HG03135 (cell line): ENCODE results near the gene XYLT1.

ENCODE experiments used
- ATAC-seq: cut with Tn5 transposase; IDR thresholded peaks from one replicate; pipeline ENCODE4 v1.9.1; 2021; ENCODE audit warnings: mild to moderate bottlenecking, moderate library complexity; ENCODE audit not compliant: unreplicated experiment

Gene XYLT1

DNA sequence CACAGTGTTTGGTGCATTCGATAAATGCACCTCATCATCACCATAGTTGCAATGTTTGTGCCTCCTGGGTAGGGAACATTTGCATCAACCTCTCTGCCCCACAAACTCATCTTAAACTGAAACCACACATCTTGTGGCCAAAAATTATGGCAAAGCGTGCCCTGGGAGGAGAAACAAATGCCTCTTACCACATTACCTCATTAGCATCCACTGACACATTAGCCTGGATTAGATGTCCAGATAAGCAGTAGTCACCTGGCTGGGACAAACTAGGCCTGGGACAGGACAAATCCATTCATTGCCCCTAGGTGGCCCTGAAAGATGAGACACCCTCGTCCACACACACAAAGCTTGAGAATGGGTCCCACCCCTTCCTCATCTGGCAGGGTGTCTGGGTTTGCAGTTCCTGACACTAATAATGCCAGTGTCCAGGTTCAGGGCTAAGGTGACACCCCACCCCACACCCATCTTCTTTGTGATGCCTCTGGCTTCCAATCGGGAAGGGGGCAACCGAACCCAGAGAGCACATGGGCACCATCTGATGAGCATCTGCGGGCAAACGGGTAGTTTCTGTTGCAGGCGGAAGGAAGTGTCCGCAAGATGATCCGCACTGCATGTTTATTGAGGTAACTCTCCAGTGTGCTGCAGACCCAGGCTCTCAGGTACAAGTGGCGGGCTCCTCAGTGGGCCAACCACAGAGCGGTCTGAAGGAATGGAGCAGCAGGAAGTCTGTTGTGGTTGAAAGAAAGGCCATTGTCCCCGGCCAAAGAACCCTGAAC lies 8.6 kb downstream of the XYLT1 start:
- no peak for ATAC-seq

DNA sequence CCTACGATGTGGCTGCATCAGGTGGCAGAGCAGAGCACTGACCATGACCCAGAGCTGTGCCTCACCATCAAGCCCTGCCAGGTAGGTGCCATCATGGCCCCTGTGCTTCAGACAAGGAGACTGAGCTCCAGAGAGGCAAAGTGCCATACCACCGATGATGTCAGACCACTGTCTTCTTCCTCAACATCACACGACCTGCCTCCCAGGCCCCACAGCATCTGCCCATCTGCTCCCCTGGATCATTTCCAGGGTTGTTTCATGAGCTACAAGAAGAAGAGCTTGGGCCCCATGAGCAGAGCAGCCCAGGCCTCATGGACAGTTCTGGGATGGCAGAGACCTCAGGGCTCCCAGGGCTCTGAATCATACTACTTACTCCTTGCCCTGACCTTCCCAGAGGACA lies 9.9 kb downstream of the XYLT1 start:
- ATAC-seq: no peak

DNA sequence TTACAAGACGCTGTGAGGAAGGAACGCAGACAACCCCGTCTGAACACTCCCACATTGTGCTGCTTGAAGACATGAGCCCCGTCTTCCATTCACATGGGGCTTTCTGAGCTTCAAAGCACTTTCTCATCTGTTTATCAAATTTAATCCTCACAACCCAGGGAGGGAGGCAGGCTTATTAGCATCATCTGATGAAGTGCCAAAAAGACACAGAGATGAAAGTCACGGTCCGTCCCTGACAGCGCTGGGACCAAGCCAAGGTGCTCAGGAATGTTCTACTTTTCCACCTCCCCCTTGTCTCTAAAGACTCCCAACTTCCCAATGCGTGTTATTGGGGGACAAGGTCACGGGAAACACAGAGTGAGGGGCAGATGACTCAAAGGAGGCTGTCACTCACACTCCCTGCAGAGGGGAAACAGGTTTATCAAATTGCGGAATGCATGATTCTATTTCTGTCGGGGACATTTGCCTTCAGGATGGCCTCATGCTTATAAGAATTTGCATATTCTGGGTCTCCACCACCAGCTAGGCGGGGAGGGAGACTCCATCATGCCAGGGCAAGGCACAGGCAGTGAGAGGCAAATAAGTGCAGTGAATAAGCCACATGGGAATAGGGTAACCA lies 10.7 kb downstream of the XYLT1 start:
- no peak for ATAC-seq

DNA sequence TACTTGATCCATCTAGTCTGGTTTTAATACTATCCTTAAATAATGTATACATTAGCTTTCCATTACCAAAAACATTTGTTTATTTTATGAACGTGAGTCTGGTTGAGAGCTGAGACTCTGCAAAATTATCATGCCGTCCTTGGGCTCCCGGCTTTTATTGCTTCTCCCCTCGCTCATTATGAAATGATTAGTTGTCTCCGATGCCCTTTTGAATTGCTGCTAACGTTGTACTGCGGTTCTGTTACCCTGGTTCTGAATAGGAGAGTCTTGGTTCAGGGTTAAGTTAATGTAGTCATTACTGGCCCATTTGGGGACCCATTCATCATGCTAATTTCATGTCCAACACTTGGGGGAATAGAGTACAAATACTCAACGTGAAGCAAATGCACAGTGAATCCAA lies 12.8 kb downstream of the XYLT1 start:
- no peak for ATAC-seq

DNA sequence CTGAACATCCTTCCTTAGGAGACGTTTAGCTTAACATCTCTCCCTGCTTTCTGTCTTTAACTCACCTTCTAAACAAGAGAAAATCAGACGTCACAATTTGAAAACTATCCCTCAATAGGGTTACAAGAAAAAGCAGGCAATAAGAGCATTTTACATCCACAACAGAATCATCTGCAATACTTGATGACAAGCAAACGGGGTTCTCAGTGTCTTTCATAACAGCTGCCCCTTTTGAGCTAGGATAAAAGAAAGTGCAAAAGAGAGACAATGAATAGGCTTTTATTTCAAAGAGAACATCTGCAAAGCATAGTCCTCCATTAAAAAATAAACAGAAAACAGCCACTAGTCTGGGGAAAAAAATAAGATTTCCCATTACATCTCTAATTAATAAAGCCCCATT lies 13.2 kb downstream of the XYLT1 start:
- ATAC-seq: no peak

DNA sequence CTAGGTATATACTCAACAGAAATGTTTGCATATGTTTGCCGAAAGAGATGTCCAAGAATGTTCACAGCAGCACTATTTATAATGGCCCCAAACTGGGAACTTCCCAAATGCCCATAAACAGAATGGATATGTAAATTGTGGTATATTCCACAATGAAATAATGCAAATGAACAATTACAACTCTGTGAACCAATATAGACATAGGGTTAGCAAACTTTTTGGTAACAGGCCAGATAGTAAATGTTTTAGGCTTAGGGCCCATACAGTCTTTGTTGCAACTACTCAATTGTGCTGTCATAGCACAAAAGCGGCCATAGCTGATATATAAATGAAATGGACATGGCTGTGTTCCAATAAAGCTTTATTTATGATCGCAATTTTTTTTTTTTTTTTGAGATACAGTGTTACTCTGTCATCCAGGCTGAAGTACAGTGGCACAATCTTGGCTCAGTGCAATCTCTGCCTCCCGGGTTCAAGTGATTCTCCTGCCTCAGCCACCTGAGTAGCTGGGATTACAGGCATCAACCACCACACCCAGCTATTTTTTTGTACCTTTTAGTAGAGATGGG lies 16.5 kb downstream of the XYLT1 start:
- ATAC-seq: no peak

DNA sequence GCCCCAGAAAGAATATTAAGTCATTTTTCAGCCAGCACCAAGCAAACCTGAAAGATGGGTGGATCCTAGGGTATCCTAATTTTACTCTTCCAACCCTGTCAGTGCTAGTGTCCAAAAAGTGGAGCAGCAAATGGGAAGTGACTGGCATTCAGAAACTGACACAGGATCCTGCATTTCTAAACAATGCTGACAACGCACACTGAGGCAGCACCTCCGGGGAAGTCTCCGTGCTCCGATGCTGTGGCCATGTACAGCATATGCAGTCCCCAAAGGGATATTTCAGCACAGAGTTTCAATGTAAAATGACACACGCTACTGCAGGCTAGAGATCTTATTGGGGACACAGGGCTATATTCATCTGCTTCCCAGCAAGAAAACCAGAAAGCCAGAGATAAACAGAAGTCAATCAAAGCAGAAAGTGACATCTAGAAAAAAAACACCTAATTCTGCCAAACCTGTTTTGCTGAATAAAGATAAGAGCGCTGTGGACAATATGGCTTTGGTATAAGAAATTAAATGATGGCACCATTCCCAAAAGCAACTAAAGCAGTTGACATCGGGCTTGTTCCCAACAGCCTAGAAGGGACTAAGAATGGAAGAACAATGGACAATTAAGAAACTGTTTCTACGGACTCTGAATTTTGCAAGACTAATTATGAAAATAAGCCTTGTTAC lies 17.3 kb downstream of the XYLT1 start:
- ATAC-seq: no peak

DNA sequence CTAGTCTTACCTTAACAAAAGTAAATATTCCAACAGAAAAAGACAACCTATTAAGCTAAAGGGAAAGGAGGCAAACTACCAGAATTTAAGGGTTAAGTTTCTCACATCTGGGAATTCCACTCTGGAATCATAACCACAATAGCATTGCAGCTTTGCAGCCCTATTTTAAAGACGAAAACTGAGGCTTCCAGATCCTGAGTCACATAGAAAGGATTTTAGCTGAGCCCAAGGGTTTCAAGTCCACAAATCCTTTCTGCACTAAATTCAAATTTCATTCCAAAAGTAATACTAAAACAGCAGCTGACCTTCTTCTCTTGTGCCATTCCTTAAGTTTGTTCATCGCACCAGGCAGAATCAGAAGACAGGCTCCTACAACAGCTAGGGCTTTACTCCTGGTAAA lies 17.8 kb downstream of the XYLT1 start:
- ATAC-seq: no peak

DNA sequence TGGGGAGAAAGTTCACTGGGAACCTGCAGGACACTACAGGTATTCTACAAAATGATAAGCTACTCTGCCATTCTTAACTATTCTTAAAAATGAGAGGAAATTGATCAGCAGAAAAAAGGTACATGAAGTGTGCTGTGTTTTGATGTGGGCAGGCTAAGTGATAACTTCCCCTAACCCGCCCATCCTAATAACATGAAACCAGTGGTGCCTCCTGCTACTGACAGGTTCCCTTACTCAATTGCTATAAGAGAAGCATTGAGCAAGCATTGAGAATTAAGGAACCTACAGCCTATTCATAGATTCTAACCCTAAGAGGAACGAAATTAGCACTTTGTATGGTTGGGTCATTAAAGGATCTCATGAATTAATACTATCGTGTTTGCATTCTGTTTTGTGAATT lies 18.9 kb downstream of the XYLT1 start:
- no peak for ATAC-seq

DNA sequence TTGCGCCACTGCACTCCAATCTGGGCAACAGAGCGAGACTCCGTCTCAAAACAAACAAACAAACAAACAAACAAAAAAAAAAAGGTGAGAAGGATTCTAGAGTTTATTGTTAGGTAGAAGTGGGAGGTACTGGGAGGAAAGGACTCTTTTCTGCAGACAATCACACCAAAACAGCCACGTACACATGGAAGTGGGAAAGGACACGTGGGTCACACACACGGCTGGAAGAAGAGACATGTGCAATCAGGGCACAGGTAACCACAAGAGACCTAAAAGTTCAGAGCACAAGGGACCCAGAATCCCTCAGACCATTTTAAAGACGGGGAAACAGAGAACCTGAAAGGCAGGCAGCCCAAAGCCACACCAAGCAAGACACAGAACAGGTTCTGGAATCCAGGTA lies 20.5 kb downstream of the XYLT1 start:
- ATAC-seq: no peak

DNA sequence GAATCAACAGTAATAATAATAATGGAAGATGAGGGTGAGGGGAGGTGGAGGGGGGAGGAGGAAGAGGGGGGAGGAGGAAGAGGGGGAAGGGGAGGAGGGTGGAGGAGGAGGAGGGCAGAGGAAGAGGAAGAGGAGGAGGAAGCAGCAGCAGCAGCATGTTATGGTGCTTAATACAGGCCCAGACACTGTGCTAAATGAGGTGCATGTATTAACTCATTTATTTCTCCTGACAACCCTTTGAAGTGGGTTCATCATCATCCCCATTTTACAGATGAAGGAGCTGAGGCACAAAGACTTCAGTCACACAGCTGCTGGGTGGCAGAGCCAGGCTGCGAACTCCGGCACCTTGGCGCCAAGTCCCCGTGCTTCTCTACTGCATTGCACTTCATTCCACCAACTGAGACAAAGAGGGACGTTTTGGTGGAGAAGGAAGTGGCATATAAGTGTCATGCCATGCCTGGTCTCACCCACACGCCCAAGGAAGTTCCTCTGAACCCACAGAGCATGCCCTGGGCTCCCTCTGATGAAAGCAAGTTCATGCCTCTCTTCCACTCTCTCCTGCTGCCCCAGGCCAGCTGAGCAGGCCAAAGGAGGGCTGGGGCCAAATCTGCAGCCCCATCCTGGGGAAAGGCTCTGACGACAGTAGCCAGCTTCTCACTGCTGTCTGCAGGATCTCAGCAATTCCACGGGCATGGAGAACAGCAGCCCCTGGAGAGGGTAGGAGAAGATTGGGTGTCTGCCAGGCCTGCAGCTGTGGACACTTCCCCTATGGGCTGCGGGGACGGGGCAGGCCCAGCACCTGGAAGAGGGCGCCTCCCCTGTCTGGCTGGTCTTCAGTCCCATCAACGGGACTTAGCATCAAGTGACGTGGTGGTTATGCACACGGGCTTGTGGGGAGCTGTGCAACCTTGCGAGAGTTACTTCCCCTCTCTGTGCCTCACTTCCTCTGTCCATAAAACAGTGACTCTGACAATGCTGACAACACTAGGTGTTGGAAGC lies 21.8 kb downstream of the XYLT1 start:
- ATAC-seq: no peak

DNA sequence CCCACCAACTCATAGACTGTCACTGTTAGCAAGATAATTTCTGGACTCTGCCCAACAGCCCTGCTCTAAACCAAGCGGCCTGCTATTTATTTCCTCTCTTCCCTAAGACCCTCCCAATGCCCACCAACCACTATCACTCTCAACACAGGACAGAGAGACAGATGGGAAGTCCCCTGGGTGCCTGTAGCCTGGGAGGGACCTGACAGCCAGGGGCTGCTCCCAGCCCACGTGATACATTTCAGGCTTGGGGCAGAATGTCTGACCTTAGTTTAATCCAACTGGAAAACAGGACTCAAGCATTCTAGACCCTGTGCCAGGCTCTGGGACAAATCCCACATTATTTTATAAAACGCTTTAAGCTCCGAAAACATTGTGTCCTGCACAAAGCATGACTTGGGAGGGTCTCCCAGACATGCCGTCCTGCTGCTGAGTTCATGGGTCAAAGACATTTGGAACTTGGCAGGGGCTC lies 23.6 kb downstream of the XYLT1 start:
- ATAC-seq: no peak

DNA sequence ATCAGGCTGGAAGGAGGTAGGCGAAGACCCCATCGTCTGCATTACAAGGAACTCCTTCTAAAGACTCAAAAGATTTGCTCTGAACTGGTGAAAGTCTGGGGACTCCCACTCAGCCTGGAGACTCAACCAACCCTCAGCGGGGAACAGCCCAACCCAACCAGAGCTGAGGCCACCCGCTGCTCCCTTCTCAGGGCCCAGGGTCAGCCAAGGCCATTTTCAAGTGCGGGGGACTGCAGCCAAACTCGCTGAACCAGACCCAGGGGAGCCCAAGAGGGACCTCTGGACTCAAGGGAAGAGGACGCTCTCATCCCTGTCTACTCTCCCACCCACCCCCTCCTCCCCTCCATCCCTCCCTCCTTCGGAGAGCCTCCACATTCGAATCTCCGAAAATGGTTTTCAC lies 24.1 kb downstream of the XYLT1 start:
- no peak for ATAC-seq

DNA sequence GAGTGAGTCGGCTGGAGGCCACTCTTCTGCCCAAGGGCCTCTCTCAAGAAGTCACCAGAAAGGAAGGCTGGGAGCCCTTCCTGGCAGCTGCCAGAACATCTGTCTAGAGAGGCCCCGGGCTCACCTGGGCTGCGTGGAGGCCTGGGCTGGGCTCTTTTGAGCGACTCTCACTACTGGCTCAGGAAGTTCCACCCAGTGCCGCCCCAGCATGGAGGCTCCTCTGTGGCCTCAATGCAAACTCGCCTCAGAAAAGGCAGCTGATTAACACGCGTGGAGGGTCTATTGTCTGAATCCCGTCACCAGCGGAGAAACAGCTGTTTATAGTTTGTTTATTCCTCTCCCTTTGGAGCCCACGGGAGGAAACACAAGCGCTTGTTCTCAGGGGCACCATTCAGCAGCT lies 25.3 kb downstream of the XYLT1 start:
- ATAC-seq: no peak

DNA sequence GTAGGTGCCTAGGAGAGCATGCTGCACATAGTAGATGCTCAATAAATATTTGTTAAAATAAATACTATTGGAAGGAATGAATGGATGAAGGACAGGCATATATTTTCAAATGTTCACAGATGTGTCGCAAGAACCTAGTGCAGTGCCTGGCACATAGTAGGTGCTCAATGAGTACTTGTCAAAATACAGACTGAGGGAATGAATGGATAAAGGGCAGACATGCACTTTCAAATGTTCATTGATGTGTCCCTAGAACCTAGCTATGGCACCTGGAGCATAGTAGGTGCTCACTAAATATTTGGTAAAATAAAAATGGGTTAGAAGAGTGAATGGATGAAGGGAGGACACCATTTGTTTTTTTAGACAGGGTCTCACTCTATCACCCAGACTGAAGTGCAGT lies 26.1 kb downstream of the XYLT1 start:
- ATAC-seq: no peak

DNA sequence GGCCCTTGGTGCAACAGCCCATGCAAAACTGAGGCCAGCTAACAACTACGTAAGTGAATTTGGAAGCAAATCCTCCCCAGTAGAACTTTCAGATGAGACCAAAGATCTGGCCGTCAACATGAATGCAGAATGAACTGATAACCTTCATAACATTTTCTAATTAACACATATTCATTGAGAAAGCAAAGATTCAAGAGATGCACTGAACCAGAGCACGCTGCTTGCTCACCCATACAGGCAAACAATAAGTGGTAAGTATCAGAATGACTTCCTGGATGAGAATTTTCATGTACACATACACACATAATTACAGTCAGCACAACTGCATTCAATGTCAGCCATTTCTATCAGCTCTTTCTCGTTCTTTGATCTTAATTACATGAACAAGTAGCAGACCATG lies 30.6 kb downstream of the XYLT1 start:
- no peak for ATAC-seq

DNA sequence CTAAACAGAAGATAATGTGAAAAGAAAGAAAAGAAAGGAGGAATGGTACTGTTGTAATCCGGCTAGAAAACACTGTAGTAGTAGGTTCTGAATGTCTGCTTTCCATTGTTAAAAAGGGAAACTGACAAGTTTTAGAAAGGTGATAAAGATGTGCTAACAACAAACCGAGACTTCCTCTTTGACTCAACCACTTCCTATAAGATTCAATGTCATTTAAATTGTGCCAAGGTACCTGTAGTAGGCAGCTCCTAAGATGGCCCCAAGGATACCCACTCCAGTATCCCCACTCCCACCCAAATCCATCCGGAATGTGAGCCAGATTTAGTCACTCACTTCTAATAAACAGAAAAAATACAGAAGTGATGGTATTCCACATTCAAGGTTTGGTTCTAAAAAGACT lies 31.2 kb downstream of the XYLT1 start:
- no peak for ATAC-seq

DNA sequence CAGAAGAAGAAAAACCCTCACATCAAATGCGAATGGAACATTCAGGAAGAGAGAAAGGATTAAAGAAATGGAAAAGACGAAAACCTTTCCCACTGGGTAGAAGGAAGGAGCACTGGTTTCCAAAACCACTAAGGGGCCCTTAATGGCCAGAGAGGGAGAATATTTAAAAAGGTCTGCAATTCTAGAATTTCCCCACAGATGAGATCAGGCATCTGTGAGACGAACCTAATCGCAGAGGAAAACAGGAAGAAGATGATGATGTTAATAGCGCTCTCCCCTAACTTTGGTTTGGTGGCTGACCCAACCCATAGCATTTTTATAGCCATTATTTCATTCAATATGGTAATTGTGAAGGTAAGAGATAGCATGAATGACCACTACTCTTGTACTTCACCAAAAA lies 32.8 kb downstream of the XYLT1 start:
- ATAC-seq: no peak

DNA sequence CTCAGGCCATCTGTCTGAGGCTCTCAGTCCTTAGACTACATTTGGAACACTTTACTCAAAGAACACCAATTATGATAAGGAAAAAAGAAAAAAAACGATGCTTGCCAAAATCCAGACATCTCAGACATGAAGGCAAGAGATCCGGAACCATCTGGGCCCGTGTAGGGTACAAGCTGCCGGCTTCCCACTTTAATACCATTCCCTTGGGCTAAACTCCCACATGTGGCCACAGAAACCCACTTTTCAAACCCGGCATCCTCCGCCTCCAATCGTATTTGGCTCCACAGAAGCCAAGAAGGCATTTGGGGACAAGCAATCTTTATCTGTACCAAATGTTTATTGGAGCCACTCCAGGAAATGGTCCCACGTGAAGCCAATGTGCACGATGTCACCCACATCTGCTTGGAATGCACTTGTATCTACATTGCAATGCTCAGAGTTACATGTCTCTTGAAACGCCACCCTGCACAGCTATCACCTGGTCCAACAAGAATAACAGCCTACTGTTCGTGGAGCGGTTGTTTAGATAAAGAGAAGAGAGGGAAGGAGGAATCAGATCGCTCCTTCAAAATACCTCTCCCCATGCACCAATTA lies 33.5 kb downstream of the XYLT1 start:
- no peak for ATAC-seq

DNA sequence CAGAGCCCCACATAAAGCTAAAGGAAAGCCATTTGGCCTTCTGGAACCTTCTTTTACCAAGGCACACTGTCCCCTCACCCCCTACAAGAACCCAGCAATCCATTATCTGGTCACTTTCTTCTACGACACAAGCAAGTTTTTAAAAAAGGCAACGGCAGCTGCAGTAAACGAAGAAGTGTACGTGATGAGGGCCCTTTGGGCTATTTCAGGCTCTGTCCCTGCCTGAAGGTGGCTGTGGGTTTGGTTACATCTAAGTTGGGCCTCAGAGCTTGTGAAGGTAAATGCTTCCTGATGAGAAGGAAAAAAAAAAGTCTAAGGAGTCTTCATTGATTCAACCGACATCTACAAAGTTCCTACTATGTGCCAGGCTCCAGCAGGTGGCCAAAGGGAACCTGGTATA lies 35.4 kb downstream of the XYLT1 start:
- no peak for ATAC-seq
